ENCODE data around the gene SFMBT2.

The SFMBT2 gene

DNA sequence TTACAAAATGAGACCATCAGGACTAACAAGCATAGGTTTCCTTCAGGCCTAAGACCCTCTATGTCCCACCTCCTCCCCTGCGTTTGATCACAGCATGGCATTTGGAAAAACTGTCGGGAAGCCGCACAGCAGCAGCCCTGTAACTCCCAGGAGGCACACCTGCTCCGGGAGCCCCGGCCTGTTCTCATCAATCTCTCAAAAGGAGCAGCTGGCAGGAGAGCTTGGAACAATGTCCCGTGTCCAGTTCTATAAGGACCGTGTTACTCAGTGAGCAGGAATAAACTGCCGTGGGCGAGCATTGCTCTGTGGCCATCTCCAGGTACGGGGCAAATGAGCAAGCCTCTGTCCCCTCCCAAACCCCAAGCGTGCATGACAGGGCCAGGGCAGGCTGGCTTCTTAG, 236.9 kb downstream of the SFMBT2 start:
- Histone ChIP-seq H3K27me3 (replicated peaks in 2 of 5; ENCODE audit: control insufficient read depth in 4 of 5, insufficient read depth in 5 of 5, low read length in 4 of 5) (no peaks in the 10 kb centered on the region), H3K27ac (ENCODE audit: insufficient read depth in 1 of 2, low read depth in 1 of 2, low read length in 2 of 2, poor library complexity in 1 of 2, severe bottlenecking in 2 of 2) (no peak overlapping the region), H3K4me3 (ENCODE audit: control insufficient read depth in 1 of 7, extremely low read depth in 1 of 7, insufficient read depth in 4 of 7, low read depth in 2 of 7, low read length in 6 of 7) (no peak overlapping the region), H3K36me3 (ENCODE audit: control insufficient read depth in 4 of 4, insufficient read depth in 4 of 4, low read length in 3 of 4) (peaks cover 19 to 63% (median 45%) of the 10 kb centered on the region in 4 experiments), H3K4me1 (ENCODE audit: control extremely low read depth in 1 of 4, control insufficient read depth in 4 of 4, insufficient read depth in 4 of 4, low read length in 3 of 4) (no peaks in the 10 kb centered on the region), H3K9me3 (ENCODE audit: control extremely low read depth in 1 of 5, control insufficient read depth in 4 of 5, insufficient read depth in 2 of 5, low read depth in 1 of 5, low read length in 4 of 5) (peaks cover 0 to 6% (median 3%) of the 10 kb centered on the region in 5 experiments)
- ChIA-PET POLR2A (no interaction called here), CTCF (no interaction called here)
- DNase-seq, result no peak
- WGBS (ENCODE audit: insufficient coverage), result 98% methylated on average over 11 of the region's 11 CpGs

DNA sequence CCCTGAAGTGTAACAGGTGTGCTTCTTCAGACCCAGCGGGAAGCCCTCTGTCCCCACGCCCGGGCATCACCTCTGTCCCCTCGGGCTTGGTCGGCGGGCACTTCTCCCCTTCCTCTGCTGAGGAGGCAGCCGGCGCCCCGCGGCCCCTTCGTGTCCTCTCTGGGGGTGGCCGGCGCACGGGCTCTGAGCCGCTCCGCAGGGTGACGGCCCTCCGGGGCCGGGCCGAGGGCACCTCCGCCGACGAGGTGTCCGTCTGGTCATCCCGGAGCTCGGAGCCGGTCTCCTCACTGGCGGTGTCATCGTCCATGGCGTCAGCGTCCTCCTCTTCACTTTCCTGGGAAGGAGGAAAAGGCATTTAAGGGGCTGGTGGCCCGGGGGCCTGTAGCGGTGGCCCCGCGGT, 239.0 kb downstream of the SFMBT2 start:
- Histone ChIP-seq H3K27ac (ENCODE audit: insufficient read depth in 1 of 2, low read depth in 1 of 2, low read length in 2 of 2, poor library complexity in 1 of 2, severe bottlenecking in 2 of 2) (no peak overlapping the region), H3K27me3 (replicated peaks in 2 of 5; ENCODE audit: control insufficient read depth in 4 of 5, insufficient read depth in 5 of 5, low read length in 4 of 5) (no peaks in the 10 kb centered on the region), H3K4me1 (ENCODE audit: control extremely low read depth in 1 of 4, control insufficient read depth in 4 of 4, insufficient read depth in 4 of 4, low read length in 3 of 4) (no peaks in the 10 kb centered on the region), H3K9me3 (ENCODE audit: control extremely low read depth in 1 of 5, control insufficient read depth in 4 of 5, insufficient read depth in 2 of 5, low read depth in 1 of 5, low read length in 4 of 5) (peaks cover 0 to 6% (median 3%) of the 10 kb centered on the region in 5 experiments), H3K36me3 (ENCODE audit: control insufficient read depth in 4 of 4, insufficient read depth in 4 of 4, low read length in 3 of 4) (peaks cover 21 to 72% (median 43%) of the 10 kb centered on the region in 4 experiments), H3K4me3 (ENCODE audit: control insufficient read depth in 1 of 7, extremely low read depth in 1 of 7, insufficient read depth in 4 of 7, low read depth in 2 of 7, low read length in 6 of 7) (no peak overlapping the region)
- over 99% methylated on average over 34 of the region's 35 CpGs for WGBS (ENCODE audit: insufficient coverage)
- ChIA-PET CTCF (no interaction called here), POLR2A (no interaction called here)
- DNase-seq, result no peak

DNA sequence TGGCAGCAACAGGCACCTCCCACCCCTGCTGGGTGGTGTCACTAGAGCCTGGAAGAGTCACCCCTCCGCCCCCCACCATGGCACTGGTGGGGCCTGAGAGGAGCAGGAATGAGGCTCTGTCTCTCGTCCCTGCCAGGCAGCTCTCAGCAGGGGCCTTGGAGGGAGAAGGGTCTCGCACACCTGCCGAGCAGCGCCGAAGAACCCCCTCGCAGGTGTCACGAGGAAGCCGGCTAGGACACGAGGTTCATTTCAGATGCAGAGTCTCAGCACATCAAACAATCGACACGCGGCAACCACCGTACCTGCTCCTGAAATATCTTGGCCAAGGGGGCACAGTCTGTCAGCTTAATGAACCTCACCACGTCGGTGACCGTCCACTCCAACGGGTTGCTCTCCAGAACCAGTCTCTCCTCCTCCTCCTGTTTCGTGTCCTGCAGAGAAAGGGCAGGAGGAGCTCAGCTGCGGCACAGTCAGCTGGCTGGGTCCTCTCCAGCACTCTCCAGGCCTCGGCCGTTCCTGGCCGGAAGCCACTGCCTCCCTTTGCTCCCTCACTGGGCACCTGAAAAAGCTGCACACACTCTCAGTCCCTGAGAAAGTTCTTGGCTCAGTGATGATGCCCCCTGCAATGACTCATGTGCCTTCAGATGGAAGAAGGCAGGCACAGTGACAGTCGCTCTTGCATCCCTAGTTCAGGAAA, 240.1 kb downstream of the SFMBT2 start:
- Histone ChIP-seq H3K9me3 (ENCODE audit: control extremely low read depth in 1 of 5, control insufficient read depth in 4 of 5, insufficient read depth in 2 of 5, low read depth in 1 of 5, low read length in 4 of 5) (peaks cover 0 to 6% (median 3%) of the 10 kb centered on the region in 5 experiments), H3K4me1 (ENCODE audit: control extremely low read depth in 1 of 4, control insufficient read depth in 4 of 4, insufficient read depth in 4 of 4, low read length in 3 of 4) (no peaks in the 10 kb centered on the region), H3K4me3 (ENCODE audit: control insufficient read depth in 1 of 7, extremely low read depth in 1 of 7, insufficient read depth in 4 of 7, low read depth in 2 of 7, low read length in 6 of 7) (no peak overlapping the region), H3K27ac (ENCODE audit: insufficient read depth in 1 of 2, low read depth in 1 of 2, low read length in 2 of 2, poor library complexity in 1 of 2, severe bottlenecking in 2 of 2) (no peak overlapping the region), H3K27me3 (replicated peaks in 2 of 5; ENCODE audit: control insufficient read depth in 4 of 5, insufficient read depth in 5 of 5, low read length in 4 of 5) (no peaks in the 10 kb centered on the region), H3K36me3 (ENCODE audit: control insufficient read depth in 4 of 4, insufficient read depth in 4 of 4, low read length in 3 of 4) (peaks cover 19 to 67% (median 39%) of the 10 kb centered on the region in 4 experiments)
- DNase-seq, result no peak
- WGBS (ENCODE audit: insufficient coverage), result over 99% methylated on average over 24 of the region's 24 CpGs
- ChIA-PET CTCF (no interaction called here), POLR2A (no interaction called here)

DNA sequence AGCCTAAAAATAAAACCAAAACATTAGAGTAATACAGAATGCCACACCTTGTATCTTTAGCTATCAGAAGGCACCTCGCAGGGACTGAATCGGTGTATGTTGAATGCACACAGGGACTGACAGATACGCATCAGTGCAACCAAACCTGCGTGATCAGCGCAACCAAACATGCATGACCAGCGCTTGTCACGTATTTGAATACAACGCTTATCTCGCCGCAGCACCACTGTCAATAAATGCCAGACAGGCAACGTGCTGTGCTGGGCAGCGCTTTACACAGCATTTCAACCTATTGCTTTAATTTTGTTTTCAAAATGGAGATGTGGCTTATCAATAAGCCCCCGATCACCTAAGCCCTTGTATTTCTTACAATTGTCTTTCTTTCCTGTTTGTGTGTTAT, 242.4 kb downstream of the SFMBT2 start:
- Histone ChIP-seq H3K4me3 (ENCODE audit: control insufficient read depth in 1 of 7, extremely low read depth in 1 of 7, insufficient read depth in 4 of 7, low read depth in 2 of 7, low read length in 6 of 7) (no peak overlapping the region), H3K27ac (ENCODE audit: insufficient read depth in 1 of 2, low read depth in 1 of 2, low read length in 2 of 2, poor library complexity in 1 of 2, severe bottlenecking in 2 of 2) (no peak overlapping the region), H3K9me3 (ENCODE audit: control extremely low read depth in 1 of 5, control insufficient read depth in 4 of 5, insufficient read depth in 2 of 5, low read depth in 1 of 5, low read length in 4 of 5) (no peaks in the 10 kb centered on the region), H3K27me3 (replicated peaks in 2 of 5; ENCODE audit: control insufficient read depth in 4 of 5, insufficient read depth in 5 of 5, low read length in 4 of 5) (no peaks in the 10 kb centered on the region), H3K4me1 (ENCODE audit: control extremely low read depth in 1 of 4, control insufficient read depth in 4 of 4, insufficient read depth in 4 of 4, low read length in 3 of 4) (no peaks in the 10 kb centered on the region), H3K36me3 (ENCODE audit: control insufficient read depth in 4 of 4, insufficient read depth in 4 of 4, low read length in 3 of 4) (peaks cover 17 to 58% (median 30%) of the 10 kb centered on the region in 4 experiments)
- 95% methylated on average over 11 of the region's 13 CpGs for WGBS (ENCODE audit: insufficient coverage)
- ChIA-PET CTCF (no interaction called here), POLR2A (interaction anchor here (0.6 kb wide), 1 partner anchor 308 kb away, joined by 3 read pairs; no protein-coding TSS in a partner anchor)
- no peak for DNase-seq

DNA sequence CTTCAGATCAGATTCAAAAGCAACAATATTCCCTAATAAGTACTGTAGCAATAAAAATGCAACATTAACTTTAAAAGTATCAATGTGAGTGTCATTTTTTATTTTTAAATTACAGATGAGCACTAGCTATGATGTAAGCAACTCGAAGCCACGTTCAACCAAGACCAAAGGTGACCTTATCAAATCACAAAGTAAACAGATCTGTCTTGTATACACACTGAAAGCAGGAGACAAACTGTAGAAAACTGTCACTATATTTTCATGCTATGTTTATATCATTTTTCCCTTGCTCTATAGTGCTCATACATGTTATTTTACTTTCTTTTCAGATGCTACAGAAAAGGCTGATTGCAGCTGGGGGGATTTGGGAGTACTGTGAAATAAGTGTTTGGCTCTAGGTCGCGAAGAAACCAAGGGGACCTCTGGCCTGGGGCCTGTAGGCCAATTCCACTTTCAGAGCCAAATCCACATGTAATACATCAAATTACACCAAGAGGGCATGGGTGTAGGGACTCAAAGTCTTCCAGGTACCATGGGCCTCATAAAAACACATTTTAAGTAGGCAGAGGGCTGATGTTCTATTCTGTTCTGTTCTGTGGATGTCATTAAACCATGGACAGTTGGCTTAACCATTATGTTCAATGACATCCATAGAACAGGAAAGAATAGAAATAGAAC, 245.2 kb downstream of the SFMBT2 start:
- H3K4me3 ChIP-seq (ENCODE audit: control insufficient read depth in 1 of 7, extremely low read depth in 1 of 7, insufficient read depth in 4 of 7, low read depth in 2 of 7, low read length in 6 of 7), result no peak overlapping the region
- POLR2A ChIA-PET, result no interaction called here
- no peak overlapping the region for H3K27ac ChIP-seq (ENCODE audit: insufficient read depth in 1 of 2, low read depth in 1 of 2, low read length in 2 of 2, poor library complexity in 1 of 2, severe bottlenecking in 2 of 2)
- H3K9me3 ChIP-seq (ENCODE audit: control extremely low read depth in 1 of 5, control insufficient read depth in 4 of 5, insufficient read depth in 2 of 5, low read depth in 1 of 5, low read length in 4 of 5), result no peaks in the 10 kb centered on the region
- no peaks in the 10 kb centered on the region for H3K27me3 ChIP-seq (replicated peaks in 2 of 5; ENCODE audit: control insufficient read depth in 4 of 5, insufficient read depth in 5 of 5, low read length in 4 of 5)
- CTCF ChIA-PET, result interaction anchor here (1.3 kb wide), 1 partner anchor 27 kb away, joined by 3 read pairs; no protein-coding TSS in a partner anchor
- H3K4me1 ChIP-seq (ENCODE audit: control extremely low read depth in 1 of 4, control insufficient read depth in 4 of 4, insufficient read depth in 4 of 4, low read length in 3 of 4), result no peaks in the 10 kb centered on the region
- H3K36me3 ChIP-seq (ENCODE audit: control insufficient read depth in 4 of 4, insufficient read depth in 4 of 4, low read length in 3 of 4), result peaks cover 22 to 57% (median 34%) of the 10 kb centered on the region in 4 experiments
- 100% methylated on average over 2 of the region's 4 CpGs for WGBS (ENCODE audit: insufficient coverage)
- no peak for DNase-seq

DNA sequence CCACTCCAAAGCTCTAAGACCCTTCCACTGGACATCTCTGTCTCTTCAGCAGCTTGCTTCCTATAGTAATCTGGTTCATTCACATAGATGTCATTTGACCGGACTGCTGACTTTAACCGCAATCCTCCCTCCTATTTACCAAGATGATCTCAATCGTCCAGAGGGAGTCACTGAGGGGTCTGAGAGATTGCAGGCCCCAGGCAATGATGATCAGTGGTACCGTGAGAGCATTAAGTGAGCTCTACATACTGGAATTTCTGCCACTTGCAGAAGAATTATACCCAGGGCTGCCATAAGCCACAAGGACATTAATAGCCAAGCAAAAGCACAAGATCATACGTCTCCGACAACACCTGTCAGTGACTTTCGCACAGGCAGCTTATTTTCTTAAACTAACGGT, 245.9 kb downstream of the SFMBT2 start:
- CTCF ChIA-PET, result no interaction called here
- Histone ChIP-seq H3K9me3 (ENCODE audit: control extremely low read depth in 1 of 5, control insufficient read depth in 4 of 5, insufficient read depth in 2 of 5, low read depth in 1 of 5, low read length in 4 of 5) (no peaks in the 10 kb centered on the region), H3K4me3 (ENCODE audit: control insufficient read depth in 1 of 7, extremely low read depth in 1 of 7, insufficient read depth in 4 of 7, low read depth in 2 of 7, low read length in 6 of 7) (no peak overlapping the region), H3K36me3 (ENCODE audit: control insufficient read depth in 4 of 4, insufficient read depth in 4 of 4, low read length in 3 of 4) (peaks cover 26 to 57% (median 33%) of the 10 kb centered on the region in 4 experiments), H3K4me1 (ENCODE audit: control extremely low read depth in 1 of 4, control insufficient read depth in 4 of 4, insufficient read depth in 4 of 4, low read length in 3 of 4) (no peaks in the 10 kb centered on the region), H3K27ac (ENCODE audit: insufficient read depth in 1 of 2, low read depth in 1 of 2, low read length in 2 of 2, poor library complexity in 1 of 2, severe bottlenecking in 2 of 2) (no peak overlapping the region), H3K27me3 (replicated peaks in 2 of 5; ENCODE audit: control insufficient read depth in 4 of 5, insufficient read depth in 5 of 5, low read length in 4 of 5) (no peaks in the 10 kb centered on the region)
- 100% methylated on average over 1 of the region's 8 CpGs for WGBS (ENCODE audit: insufficient coverage)
- POLR2A ChIA-PET, result no interaction called here
- DNase-seq, result no peak

DNA sequence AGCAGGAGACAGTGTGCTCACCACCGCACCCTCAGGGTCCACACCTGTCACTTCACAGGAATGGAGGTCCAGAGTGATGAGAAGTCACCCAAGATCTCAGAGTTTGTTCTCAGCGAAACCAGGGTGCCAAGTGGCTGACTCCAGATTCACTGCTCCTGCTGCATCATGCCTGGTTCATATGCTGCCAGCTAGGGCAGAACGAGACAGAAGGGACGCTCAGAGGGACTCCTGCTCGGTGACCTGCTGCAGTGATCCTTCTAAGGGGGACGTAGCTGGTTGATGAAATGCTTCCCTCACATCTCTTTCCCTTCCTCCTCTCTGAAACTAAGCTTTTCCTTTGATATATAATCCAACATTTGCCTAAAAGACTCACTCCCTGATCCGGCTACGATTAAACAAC, 248.5 kb downstream of the SFMBT2 start:
- Histone ChIP-seq H3K9me3 (ENCODE audit: control extremely low read depth in 1 of 5, control insufficient read depth in 4 of 5, insufficient read depth in 2 of 5, low read depth in 1 of 5, low read length in 4 of 5) (no peaks in the 10 kb centered on the region), H3K27ac (ENCODE audit: insufficient read depth in 1 of 2, low read depth in 1 of 2, low read length in 2 of 2, poor library complexity in 1 of 2, severe bottlenecking in 2 of 2) (no peak overlapping the region), H3K4me1 (ENCODE audit: control extremely low read depth in 1 of 4, control insufficient read depth in 4 of 4, insufficient read depth in 4 of 4, low read length in 3 of 4) (peaks cover 0 to 10% (median 4%) of the 10 kb centered on the region in 4 experiments), H3K36me3 (ENCODE audit: control insufficient read depth in 4 of 4, insufficient read depth in 4 of 4, low read length in 3 of 4) (peaks cover 19 to 48% (median 32%) of the 10 kb centered on the region in 4 experiments), H3K4me3 (ENCODE audit: control insufficient read depth in 1 of 7, extremely low read depth in 1 of 7, insufficient read depth in 4 of 7, low read depth in 2 of 7, low read length in 6 of 7) (no peak overlapping the region), H3K27me3 (replicated peaks in 2 of 5; ENCODE audit: control insufficient read depth in 4 of 5, insufficient read depth in 5 of 5, low read length in 4 of 5) (no peaks in the 10 kb centered on the region)
- no peak for DNase-seq
- ChIA-PET CTCF (interaction anchor here (1.4 kb wide), 1 partner anchor 94 kb away, joined by 4 read pairs; no protein-coding TSS in a partner anchor), POLR2A (no interaction called here)
- 100% methylated on average over 2 of the region's 8 CpGs for WGBS (ENCODE audit: insufficient coverage)

Measured in common myeloid progenitor, CD34-positive (primary cell).